Activated CD4-positive, alpha-beta T cell treated with anti-CD3 and anti-CD28 coated beads, Interleukin-10, Interleukin-2, amounts not matched to agents 100 ng/mL and 50 ng/mL, durations not matched to agents 16 hours and 8 hours (primary cell): ENCODE measurements around the gene ITGB1.

Experiments
- DNase-seq: peaks from one replicate; pipeline ENCODE4 v3.0.0-alpha.2; 2020

ITGB1 gene

DNA sequence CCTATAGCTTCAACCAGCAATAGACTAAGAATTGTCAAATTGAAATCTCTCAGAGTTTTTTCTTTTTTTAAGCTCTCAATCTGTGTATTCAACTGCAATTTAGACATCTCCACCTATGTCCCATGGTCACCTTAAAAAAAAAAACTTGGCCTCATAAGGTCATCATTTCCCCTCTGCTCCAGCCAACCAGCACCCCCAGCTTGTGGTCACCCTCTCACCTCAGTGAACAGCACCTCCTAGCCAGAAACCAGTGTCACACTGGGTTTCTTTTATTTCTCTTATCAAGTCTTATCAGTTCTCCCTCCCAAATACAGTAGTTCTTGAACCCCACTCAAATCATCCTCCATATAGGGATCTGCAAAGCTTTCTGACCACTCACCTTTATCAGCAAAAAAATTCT lies 4.0 kb downstream of the ITGB1 start:
- DNase-seq, result peak; percentile 35

- no peak for DNase-seq
These were observed 4.6 kb downstream of the ITGB1 start for GRCh38 chr10:32953277-32953927.

DNA sequence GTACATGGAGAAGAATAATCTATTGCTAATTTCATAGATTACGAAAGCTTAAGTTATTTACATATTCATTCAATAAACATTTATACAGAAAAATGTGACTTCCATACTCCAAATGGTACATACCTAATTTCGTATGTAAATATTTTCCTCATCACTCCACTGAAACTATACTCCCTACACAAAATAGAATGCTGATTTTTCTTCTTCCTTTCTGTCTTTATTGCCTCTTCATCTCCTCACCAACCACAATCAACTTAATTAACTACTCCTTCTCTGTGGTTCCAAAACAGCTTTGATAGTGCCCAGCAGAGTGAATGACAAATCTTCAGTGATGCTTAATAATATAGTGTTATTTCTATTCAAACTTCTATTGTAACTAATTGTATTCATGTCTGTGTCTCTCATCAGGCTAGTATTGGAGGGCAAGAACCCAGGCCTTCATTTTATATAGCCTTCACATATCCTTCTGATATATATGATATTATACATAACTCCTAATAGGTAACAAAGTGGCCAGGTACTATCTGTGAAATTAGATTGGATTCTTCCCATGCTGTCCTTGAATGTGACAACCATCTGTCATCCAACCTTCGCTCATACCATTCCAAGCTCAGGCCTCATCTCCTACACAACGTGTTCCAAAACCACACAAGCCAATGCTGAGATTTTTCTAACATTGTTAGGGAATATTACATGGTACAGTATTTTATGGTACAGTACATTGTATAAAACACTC lies 5.3 kb downstream of the ITGB1 start:
- DNase-seq, result no peak

- no peak for DNase-seq
These were observed 5.9 kb downstream of the ITGB1 start for GRCh38 chr10:32952094-32952493.

DNA sequence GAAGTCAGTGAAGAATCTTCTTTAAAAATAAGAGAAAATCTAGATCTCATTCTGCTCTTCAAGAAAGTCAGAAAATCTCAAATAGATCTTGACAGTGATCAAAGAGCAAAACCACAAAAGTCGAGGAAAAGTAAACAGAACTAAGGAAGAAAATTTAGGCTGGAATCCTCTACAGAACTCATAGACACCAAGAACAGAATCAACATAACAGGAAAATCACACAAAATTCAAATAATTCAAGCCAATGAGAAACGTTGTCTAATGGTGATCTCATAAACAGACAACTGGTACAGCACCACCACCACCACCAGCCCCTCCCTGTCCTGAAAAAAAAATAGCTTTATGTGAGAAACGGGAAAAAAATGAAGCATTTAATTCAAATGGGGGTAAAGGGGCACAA lies 6.9 kb downstream of the ITGB1 start:
- DNase-seq, result no peak

DNA sequence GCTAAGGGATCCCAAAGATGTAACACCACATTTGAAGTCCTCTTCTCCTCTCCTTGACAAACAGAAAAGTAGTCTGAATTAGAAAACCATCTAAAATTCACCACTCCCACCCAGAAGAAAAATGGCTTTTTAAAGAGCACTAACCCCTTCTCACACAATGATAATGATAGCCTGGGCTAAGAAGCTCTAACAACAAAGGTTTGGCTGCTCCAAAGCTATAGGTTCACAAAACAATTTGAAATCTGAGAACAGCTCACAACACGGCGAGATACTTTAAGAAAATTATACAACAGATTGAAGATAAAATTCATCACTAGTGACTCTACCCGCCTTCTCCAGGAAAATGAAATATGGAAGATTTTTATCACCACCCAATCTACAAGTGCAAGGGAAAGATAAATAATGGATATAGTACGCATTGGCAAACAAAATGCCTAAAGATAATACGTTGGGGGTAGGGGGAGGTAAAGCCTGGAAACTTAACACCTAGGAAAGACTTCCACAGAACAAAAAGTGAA lies 7.4 kb downstream of the ITGB1 start:
- DNase-seq, result no peak

DNA sequence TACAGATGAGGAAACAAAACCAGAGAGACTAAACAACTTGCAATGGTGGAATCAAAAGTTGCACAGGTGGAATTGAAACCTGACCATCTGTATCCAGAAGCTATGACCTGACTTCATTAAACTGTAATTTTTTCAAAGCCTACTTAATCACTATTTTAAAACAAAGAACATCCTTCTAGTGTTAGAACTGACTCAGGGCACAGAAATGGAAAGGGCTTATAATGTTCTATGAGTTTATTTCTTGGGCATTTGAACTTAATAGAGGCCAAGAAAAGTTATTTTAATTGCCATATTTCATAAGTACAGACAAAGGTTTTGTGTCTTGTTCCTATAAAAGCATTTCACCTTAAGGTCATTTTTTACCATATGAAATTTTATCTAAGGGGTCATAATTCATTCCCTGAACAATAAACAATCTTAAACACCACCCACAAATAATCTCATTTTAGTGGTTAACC lies 8.8 kb downstream of the ITGB1 start:
- DNase-seq, result no peak

DNA sequence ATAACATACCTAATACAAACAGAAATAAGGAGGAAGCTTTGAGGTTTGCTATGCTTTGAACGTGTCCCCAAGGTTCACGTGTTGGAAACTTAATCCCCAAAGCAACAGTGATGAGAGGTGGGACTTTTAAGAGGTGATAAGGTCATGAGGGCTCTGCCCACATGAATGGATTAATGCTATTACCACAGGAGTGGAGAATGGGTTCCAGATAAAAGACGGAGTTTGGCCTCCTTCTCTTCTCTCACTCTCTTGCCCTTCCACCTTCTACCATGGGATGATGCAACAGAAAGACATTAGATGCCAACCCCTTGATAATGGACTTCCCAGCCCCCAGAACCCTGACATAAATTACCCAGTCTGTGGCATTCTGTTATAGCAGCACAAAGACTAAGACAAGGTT lies 9.6 kb downstream of the ITGB1 start:
- DNase-seq, result no peak

GRCh38 chr10:32947586-32947985 lies 10.4 kb downstream of the ITGB1 start:
- DNase-seq, result no peak

DNA sequence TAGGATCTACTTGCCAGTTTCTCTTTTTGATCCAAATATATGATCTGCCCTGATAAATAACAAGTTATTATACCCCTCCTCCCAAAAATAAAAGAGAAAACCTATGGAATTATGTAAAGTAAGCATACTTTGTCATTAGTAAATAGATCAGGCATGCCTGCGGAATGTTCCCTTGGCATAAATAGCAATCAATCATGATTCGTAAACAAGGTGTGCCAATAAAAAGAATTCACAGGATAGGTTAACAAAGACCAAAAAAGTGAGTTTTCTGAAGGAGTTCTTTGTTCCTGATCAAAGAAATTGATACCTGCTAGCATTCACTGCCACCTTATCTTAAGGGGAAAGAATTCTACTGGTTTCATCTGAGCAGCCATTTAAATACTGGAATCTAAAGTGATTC lies 11.9 kb downstream of the ITGB1 start:
- DNase-seq, result no peak

- DNase-seq, result no peak
These were observed 14.0 kb downstream of the ITGB1 start for GRCh38 chr10:32943854-32944661.

GRCh38 chr10:32943395-32943794 lies 14.6 kb downstream of the ITGB1 start:
- no peak for DNase-seq

GRCh38 chr10:32942081-32942480 lies 15.9 kb downstream of the ITGB1 start:
- DNase-seq, result no peak

DNA sequence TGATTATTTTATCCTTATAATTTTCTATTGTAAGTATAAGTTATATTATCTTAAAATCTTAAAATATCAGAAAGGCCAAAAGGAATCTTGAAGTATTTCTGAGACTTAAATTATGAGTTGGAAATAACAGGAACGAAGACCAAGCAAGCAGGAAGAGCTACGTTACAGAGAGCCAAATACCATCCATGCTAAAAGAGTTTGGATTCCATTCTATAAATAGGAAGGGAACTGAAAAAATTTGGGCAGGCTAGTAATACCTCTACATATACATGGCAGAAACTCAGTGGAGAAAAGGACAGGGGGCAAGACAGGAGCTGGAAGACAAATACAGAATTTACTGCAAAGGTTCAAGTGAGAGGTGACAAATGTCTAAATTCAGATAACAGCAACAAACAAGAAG lies 16.7 kb downstream of the ITGB1 start:
- no peak for DNase-seq

GRCh38 chr10:32940321-32941301 lies 17.4 kb downstream of the ITGB1 start:
- DNase-seq, result no peak

DNA sequence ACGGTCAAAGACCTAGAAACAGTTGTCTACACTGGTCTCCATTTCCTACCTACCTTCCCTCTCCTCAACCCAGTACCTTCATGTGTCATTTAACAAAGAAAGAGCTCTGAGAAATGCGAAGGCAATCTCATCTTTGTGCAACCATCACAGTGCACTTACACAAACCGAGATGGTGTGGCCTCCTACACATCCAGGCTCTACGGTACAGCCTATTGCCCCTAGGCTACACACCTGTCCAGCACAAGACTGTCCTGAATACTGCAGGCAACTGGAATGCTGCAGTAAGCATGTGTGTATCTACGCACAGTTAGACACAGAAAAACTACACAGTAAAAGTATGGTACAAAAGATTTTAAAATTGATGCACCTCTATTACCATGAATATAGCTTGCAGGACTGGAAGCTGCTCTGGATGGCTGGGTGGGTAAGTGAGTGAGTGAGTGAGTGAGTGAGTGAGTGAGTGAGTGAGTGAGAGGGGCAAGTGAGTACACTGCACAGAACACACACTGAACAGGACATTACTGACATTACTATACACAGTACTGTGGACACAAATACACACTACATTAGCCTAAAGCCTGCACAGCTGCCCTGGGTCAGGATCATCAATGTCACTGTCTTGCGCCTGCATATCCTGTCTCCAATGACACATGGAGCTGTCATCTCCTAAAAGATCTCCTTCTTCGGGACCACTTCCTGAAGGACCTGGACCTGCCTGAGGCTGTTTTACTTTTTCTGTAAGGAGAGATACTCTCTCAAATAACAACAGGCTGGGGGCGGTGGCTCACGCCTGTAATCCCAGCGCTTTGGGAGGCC lies 18.5 kb downstream of the ITGB1 start:
- DNase-seq, result no peak

GRCh38 chr10:32938554-32939061 lies 19.4 kb downstream of the ITGB1 start:
- DNase-seq, result no peak

- DNase-seq, result no peak
These were observed 20.1 kb downstream of the ITGB1 start for GRCh38 chr10:32937911-32938424.

- no peak for DNase-seq
These were observed 25.8 kb downstream of the ITGB1 start for GRCh38 chr10:32932225-32932729.

DNA sequence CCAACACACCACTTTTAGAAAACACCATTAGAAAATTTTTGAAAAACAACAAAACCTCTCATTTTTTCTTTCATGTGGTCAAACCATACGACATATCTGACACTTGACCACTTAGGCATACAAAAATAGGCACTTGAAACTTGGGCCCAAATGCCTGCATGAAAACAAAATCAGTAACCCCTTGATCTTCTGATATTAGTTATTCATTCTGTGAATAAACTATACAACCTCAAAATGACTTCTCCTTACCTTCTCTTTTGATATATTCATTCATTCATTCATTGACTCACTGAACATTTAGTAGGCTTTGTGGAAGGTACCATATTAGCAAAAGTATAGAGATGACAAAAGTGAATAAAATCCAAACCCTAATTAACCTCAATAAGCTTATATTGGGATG lies 26.4 kb downstream of the ITGB1 start:
- no peak for DNase-seq

- DNase-seq, result no peak
These were observed 28.0 kb downstream of the ITGB1 start for GRCh38 chr10:32930036-32930435.
